GM12864 (cell line): Measurements from ENCODE around the gene THRB.
A peak's percentile ranks its signal among the peaks of the same experiment; 100 is the strongest.

Experiments used
- DNase-seq: peaks from one replicate; pipeline ENCODE4 v3.0.0-alpha.2; 2011; ENCODE audit warnings: low read depth
- H3K4me3 ChIP-seq: 2 replicates; pipeline ENCODE4 v1.5.1; 2011; ENCODE audit warnings: mild to moderate bottlenecking, low read depth, low read length, control low read depth
- CTCF ChIP-seq: IDR thresholded peaks from 2 replicates; pipeline ENCODE4 v1.5.1; 2011; ENCODE audit warnings: low read depth, mild to moderate bottlenecking, moderate library complexity, low read length, control low read depth, inconsistent platforms; ENCODE audit errors: missing control alignments

The THRB gene

GRCh38 chr3:24497942-24498341 is 3.3 kb upstream of the THRB start:
- no peak for TF ChIP-seq CTCF
- DNase-seq: no peak
- no peak overlapping the region for H3K4me3 ChIP-seq

DNA sequence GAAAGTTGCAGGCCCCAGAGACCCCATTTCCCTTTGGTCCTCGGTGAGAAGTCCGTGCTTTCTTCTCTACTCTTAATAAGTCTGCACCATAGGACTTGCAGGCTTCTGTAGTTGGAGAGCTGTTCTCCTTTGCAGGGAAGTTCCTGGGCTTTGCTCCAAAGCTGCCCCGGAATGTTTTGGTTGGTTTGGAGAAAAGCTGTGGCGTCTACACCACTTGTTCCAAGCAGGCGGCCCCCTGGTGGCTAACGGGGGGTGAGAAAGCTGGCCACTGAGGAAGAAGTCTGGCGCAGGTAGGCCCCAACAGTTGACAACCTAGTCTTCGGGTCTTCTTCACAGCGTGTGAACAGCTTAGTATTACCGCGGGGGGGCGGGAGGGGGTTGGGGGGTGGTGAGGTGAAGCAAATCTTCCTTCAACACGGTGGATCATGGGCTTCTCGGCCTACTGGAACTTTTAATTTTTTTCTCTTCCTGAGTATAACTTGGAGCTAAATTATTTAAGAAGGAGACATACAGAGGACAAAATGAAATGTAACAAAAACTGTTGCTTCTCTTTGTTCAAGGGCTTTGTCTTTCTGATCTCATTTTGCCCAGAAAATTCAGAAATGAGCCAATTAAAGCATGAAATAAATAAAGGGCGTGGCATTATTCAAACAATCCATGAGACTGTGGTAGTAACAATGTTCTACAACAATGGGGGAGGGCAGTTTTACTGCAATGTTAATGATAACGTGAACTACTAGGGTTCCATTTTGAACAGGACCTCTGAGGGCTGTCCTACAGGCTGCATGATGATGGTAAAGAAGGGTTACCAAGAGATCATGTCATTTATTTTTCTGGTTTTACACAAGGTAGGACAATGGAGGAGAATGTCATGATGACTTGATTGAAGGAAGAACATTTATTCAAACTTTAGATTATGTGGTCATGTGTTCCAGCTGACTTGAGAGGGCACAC is 2.2 kb upstream of the THRB start:
- H3K4me3 ChIP-seq: no peak overlapping the region
- DNase-seq: no peak
- peak; percentile 57 for TF ChIP-seq CTCF

GRCh38 chr3:24495326-24495994 is 810 bp upstream of the THRB start:
- no peak for DNase-seq
- TF ChIP-seq CTCF: no peak
- H3K4me3 ChIP-seq: no peak overlapping the region

GRCh38 chr3:24493746-24494617 is 668 bp downstream of the THRB start:
- no peak for TF ChIP-seq CTCF
- H3K4me3 ChIP-seq: no peak overlapping the region
- DNase-seq: no peak

GRCh38 chr3:24492971-24493551 is 1.6 kb downstream of the THRB start:
- no peak for DNase-seq
- no peak overlapping the region for H3K4me3 ChIP-seq
- TF ChIP-seq CTCF: no peak

- DNase-seq: no peak
- TF ChIP-seq CTCF: no peak
- H3K4me3 ChIP-seq: no peak overlapping the region
Observed at GRCh38 chr3:24490151-24490550, 4.5 kb downstream of the THRB start.
